Suprapubic skin (tissue), 3 donors: ENCODE measurements around the gene ZCCHC7.

Source experiments
- CTCF ChIP-seq, 2 donors: fragments of 200-600 bp in 1 of 2; fragments of 450-650 bp in 1 of 2; sonication (generic) in 1 of 2; IDR thresholded peaks; one replicate each; pipeline ENCODE4 v1.5.1; 2016 to 2019; ENCODE audit warnings: antibody characterized with exemption in 2 of 2, mild to moderate bottlenecking in 1 of 2, moderate library complexity in 1 of 2
- EP300 ChIP-seq: sonication (generic); formaldehyde crosslinking; IDR thresholded peaks from one replicate; pipeline ENCODE4 v1.6.1; 2017; ENCODE audit warnings: antibody characterized with exemption
- POLR2A ChIP-seq, 2 donors: fragments of 450-650 bp; IDR thresholded peaks; one replicate each; pipeline ENCODE4 v1.6.1; 2017; ENCODE audit warnings: antibody characterized with exemption in 2 of 2, mild to moderate bottlenecking in 2 of 2, moderate library complexity in 2 of 2

GRCh38 chr9:37246826-37247225 is 126.5 kb downstream of the ZCCHC7 start:
- TF ChIP-seq CTCF (IDR thresholded peaks at IDR 0.05) (no peak), POLR2A (IDR thresholded peaks at IDR 0.05) (no peak), EP300 (no peak)
